AG08396 (cell line): ENCODE results near the gene ZNF555.
"Not testable (repeated sequence)": the region's sequence is repeated elsewhere in the genome, so short reads cannot be mapped to it uniquely, and the experiment has no call there.

Experiments used
- DNase-seq: peaks from one replicate; pipeline ENCODE4 v3.0.0; 2012; ENCODE audit warnings: low spot score, mixed read lengths

Gene ZNF555

DNA sequence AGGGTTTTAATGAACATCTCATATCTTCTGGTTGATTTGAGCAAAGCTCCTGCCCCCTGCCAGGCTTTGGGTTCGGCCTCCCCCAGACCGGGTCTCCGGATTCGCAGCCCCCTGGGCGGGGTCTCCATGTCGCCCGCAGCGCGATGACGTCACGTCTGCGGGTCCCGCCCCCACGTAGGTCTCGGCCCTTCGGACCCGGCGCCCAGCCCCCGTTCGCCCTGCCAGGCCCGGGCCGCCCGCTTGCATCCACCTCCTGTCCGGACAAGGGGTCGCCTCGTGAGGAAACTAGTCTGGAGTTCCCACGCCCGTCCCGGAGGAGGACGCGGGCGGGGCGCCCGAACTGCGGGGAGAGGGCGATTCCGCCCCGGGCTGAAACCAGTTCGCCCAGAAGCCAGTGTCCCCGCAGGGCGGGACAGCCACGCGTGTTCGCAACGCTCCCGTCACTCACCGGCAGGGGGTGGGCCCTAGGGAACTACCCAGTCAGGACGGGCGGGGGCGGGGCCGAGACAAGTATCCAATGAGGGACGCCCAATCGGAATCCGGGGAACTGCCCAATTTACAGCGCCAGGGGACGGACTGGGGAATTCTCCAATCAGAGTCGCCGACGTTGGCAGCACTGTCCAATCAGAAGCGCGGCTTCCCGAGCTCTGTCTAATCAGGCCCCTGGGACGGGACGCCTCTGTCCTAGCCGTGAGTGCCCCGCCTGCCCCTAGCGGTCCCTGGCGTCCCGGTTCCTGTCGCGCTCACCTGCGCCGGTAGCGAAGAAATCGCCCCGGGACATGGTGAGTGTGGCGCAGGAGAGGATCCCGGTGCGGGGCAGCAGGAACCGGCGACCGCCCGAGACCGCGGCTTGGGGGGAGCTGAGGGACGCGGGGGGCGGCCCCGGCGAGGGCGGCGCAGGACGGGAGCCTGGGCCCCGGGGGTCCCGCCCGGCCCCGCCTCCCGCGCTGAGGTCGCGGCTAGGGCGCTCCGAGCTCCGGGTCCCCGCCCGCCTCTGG, at the start of gene ZNF555:
Gene ZNF555 (plus strand): TSS at position 682 of the 998 bp plus-strand sequence. CDS start 98 bp downstream, at position 780.
- peak; percentile 100 for DNase-seq

DNA sequence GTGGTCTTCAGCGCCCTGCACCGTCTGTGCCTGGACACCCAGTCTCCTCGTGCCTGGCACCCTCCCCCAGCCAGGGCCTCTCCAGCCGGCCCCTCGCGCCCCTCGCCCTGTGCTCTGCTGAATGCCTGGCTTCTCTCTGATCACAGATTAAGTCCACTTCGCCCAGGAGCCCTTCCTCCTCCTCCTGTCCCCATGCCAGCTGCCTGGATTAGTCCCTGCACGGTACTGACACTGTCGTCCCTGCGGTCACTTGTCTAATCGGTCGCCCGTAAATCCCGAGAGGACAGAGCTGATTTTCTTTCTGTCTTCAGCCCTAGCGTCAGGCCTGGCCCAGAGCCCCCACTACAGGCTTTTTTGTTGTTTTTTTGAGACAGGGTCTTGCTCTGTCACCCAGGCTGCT, 49.4 kb upstream of the ZNF555 start:
- DNase-seq: no peak

DNA sequence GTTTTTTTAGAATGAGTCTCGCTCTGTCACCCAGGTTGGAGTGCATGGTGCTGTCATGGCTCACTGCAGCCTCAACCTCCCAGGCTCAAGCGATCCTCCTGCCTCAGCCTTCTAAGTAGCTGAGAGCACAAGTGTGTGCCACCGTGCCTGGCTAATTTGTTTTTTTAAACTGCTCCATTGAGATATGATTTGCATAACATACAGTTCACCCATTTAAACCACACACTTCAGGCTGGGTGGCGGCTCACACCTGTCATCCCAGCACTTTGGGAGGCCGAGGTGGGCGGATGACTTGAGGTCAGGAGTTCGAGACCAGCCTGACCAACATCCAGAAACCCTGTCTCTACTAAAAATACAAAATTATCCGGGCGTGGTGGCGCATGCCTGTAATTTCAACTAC, 48.6 kb upstream of the ZNF555 start:
- not testable (repeated sequence) for DNase-seq

DNA sequence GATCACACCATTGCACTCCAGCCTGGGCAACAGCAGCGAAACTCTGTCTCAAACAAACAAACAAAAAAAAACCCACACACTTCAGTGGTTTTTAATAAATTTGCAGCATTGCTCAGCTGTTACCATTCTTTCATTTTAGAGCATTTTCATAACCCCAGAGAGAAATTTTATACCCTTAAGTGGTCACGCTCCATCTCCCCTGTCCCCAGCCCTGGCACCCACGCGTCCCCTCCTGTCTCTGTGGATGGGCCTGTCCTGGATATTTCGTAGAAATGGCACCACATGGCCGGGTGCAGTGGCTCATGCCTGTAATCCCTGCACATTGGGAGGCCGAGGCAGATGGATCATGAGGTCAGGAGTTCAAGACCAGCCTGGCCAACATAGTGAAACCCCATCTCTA, 48.1 kb upstream of the ZNF555 start:
- DNase-seq: no peak

DNA sequence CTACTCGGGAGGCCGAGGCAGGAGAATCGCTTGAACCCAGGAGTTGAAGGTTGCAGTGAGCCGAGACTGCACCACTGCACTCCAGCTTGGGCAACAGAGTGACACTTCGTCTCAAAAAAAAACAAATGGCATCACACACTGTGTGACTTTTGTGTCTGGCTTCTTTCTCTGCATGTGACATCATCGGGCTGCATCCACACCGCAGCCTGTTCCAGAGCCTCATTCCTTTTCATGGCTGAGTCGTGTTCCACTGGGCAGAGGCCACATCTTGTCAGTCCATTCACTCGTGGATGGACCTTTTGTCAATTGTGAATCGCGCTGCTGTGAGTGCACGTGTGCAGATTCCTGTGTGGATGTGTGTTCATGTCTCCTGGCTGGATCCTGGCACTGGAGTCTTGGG, 47.7 kb upstream of the ZNF555 start:
- DNase-seq: no peak

DNA sequence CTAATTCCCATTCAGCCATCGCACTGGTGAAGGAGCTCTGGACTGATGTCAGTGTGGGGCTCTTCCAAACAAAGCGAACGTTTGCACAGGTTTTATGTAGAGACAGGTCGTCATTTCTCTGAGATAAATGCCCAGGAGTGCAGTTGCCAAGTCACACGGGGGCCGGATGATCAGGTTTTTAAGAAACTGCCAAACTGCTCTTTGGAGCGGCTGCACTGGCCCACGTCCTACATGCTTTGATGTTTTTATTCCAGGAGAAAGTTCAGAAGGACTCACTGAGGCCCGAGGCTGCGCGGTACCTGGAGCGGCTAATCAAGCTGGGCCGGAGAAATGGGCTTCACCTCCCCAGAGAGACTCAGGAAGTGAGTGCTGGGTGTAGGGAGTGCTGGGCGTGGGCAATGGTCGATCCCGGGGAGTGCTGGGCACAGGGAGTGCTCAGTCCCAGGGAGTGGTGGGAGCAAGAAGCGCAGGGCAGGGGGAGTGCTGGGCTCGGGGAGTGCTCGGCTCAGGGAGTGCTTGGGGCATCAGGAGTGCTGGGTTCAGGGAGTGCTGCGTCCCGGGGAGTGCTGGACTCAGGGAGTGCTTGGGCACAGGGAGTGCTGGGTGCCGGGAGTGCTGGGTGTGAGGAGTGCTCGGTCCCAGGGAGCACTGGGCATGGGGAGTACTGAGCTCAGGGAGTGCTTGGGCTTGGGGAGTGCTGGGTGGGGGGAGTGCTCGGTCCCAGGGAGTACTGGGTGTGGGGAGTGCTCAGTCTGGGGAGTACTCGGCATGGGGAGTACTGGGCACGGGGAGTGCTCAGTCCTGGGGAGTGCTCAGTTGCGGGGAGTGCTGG, 45.2 kb upstream of the ZNF555 start:
- no peak for DNase-seq

DNA sequence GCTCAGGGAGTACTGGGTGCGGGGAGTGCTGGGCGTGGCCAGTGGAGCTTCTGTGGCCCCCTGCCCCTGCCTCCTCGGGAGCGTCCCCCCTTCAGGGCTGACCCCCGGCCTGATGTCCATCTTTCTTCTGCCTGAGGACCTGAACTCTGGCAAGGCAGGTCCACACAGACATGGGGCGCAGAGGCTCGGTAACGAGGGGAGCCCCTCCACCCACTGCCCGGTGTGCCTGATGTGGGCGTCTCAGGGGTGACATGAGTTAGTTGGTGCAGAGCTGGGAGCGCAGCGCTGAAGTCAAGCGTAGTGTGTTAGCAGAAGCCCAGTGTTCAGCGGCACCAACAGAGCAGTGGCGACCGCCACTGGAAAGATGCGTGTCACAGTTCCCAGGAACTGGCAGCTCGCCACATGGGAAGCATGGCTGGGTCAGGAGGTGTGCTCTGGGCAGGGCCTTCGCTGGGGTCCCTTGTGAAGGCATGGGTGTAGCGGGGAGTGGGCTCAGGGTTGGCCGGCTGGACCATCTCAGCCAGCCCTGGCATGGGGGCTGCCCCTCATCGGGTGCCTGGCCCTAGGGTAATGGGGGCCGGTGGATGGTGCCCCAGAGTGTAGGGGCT, 44.5 kb upstream of the ZNF555 start:
- no peak for DNase-seq

DNA sequence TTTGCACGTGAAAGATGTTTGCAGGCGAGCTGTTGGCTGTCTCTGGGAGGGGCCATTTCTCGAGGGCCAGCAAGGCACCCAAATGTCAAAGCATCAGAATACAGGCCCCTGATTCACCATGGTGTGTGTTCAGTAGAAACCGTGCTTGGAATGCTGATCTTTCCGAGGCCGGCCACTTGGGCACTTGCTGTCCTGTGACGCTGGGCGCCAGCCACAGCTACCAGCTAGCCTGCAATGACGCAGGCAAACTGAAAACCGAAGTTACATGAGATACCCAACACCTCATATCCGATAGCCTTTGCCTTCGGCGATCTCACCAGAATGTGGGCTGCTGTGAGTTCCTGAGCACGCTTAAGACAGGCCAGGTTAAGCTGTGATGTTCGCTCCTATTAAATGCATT, 44.0 kb upstream of the ZNF555 start:
- no peak for DNase-seq

DNA sequence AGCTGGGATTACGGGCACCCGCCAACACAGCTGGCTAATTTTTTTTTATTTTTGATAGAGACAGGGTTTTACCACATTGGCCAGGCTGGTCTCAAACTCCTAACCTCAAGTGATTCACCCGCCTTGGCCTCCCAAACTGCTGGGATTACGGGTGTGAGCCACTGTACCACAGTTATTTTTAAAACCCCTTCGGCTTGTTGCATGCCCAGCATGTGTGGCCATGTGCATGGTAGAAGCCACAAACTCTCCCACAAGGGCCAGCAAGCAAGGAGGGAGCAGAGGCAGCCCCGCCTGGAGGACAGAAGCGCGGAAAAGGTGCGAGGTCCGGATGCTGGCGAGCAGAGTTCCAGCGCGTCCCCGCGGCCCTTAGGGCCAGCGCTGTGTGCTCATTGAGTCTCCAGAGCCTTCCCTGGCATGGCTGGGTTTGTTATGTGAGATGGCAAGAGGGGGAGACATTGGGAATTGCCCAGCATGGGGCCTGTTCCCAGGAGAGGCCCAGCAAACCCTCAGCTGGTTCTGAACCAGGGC, 43.1 kb upstream of the ZNF555 start:
- DNase-seq: no peak

DNA sequence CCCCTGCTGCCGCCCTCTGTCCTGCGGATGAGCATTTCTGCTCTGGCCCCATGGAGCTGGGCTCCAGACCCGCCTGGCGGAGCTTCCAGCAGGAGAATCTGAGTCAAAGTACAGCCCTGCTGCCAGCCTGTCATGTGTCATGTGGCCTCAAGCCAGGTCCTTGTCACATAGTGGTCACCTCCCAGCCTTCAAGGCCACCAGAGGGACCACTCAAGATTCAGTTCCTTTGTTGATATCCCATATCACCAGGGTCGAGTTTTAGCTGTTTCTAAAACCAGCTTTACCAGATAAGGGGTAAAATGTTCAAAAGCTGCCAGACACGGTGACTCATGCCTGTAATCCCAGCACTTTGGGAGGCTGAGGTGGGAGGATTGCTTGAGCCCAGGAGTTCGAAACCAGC, 42.5 kb upstream of the ZNF555 start:
- DNase-seq: peak; percentile 47

DNA sequence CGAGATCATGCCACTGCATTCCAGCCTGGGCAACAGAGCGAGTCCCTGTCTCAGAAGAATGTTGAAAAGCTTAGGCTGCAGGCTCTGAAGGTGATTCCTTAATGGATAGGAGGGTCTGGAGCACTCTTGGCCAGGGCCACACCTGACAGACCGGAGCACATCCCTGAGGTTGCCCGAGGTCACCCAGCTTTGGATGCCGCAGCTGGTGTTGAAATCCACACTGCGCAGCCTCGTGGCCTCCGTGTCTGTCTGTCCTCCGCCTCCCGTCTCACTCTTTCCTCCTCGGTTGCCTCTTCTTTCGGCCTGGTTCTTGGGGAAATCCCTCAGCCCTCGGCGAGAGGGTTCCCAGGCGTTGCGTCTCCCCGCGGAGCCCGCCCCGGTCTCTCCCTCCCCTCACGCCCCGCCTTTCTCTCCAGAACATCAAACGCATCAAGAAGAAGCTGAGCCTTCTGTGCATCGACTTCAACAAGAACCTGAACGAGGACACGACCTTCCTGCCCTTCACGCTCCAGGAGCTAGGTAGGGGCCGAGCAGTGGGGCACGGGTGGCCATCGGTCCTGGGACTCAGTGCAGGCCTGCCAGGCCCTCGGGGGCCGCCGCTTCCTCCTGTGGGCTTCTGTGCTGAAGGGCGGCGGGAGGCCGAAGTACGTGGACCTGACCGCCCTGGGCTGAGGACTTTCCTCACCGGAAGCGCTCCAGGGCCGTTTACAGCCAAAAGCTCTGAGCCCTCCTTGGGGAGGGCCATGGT, 41.8 kb upstream of the ZNF555 start:
- DNase-seq: no peak

DNA sequence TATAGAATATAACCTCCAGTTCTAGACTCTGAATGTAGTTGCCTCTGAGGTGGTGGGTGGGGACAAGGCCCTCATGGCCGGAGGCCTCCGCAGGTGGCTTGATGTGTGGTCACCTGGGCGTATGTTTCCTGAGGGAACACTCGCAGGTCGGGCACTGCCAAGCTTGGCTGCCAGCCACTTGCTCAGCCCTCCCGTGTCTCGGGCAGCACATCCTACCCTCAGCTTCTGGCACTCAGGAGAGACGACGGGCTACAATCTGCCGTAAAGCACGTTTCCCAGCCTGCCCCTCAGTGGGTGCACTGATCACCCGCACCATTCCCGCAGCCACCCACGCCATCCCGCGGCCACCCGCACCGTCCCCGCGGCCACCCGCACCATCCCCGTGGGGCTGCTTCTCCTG, 40.8 kb upstream of the ZNF555 start:
- no peak for DNase-seq

DNA sequence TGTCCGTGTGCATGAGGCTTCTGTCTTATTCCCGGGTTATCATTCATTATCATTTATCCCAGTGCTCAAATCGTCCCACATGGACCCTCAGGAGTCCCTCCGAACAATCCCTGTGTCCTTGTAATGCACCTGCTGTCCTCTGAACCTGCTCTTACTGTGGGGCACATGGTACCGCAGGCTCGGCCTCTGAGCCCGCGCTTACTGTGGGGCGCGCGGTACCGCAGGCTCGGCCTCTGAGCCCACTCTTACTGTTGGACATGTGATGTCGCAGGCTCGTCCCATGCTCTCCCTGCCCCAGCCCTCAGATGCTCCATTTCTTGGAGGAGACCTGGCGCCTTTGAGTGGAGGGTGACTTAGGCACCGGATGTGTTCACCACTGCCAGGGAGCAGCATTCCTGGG, 38.4 kb upstream of the ZNF555 start:
- DNase-seq: no peak

DNA sequence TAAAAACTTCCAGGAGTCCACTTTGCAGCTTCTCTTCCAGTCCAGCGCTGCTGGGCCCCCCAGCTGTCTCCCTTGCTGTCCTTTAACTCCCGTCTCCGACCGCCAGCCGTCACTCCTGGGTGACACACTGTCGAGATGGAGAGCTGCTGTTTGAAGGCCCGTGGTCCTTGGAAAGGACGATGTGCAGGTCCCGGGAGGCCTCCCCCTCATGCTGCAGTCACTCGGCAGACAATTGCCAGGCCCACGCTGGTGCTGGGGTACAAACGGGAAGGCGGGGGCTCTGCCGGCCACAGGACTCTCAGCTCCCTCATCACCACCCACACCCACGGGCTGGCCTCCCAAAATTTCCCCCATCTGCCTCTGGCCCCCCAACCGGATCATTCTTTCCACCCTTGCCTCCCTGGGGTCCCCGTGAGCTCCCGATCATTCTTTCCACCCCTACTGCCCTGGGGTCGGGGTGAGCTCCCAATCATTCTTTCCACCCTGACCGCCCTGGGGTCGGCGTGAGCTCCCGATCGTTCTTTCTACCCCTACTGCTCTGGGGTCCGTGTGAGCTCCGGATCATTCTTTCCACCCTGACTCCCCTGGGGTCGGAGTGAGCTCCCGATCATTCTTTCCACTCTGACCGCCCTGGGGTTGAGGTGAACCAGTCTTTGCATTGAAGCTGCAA, 37.7 kb upstream of the ZNF555 start:
- DNase-seq: no peak

DNA sequence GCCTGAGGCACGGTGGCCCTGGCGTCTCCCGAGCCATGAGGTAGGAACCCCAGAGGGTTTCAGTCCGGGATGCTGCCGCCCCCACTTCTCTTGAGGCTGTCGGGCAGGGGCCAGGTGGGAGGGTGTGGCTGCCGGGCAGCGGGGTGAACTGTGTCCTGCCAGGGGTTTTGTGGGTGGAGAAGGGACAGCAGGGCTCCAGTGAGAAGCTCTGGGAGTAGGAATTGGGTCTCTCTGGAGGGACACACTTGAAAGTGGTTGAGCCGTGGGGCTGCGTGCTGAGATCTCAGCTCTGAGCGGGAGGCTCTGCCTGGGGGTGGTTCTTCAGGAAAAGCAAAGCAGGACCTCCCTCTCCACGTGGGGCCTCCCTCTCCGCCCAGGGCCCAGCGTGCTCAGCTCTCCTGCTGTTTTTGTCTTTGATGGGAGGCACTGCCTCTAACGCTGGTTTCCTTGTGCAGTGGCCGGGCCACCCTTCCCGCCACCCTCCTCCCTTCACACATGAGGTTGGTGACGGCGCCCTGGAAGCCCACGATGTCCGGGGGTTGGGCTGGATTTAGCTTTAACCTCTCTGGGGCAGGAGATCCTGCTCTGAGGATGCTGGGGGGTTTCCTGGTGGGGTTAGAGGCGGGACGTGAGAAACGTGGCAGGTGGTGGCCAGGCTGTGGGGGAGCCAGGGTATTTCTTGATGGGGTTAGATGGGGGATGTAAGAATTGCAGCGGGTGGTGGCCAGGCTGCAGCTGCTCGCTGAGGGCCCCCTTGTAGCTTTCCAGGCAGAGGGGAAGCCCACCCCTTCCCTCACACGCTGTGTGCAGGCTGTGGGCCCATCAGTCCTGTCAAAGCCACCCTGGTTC, 36.9 kb upstream of the ZNF555 start:
- DNase-seq: no peak

DNA sequence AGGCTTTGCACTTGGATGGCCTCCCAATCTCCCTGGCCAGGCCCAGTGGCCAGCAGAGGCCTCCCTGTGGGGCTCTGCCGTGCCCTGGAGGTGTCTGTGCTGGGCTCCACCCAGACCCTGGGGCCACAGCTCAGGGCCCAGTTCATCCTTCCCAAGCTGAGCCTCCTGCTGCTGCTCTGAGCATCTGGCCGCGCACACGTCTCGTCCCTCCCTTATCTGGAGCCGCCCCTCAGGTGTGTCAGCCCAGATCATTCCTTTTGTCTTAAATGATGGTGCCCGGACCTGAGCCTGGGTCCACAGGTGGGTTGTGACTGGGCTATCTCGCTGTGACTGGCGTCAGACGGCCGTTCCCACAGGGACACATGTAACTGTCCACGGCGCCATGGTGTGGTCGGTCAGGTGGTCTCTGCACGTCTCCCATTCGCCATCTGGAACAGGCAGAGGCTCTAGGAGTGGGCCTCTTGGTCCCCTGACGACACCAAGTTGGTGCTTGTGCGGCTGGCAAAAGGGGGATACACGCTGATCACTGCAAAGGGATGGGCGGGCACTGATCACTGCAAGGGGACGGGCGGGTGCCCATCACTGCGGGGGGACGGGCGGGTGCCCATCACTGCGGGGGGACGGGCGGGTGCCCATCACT, 35.9 kb upstream of the ZNF555 start:
- no peak for DNase-seq

DNA sequence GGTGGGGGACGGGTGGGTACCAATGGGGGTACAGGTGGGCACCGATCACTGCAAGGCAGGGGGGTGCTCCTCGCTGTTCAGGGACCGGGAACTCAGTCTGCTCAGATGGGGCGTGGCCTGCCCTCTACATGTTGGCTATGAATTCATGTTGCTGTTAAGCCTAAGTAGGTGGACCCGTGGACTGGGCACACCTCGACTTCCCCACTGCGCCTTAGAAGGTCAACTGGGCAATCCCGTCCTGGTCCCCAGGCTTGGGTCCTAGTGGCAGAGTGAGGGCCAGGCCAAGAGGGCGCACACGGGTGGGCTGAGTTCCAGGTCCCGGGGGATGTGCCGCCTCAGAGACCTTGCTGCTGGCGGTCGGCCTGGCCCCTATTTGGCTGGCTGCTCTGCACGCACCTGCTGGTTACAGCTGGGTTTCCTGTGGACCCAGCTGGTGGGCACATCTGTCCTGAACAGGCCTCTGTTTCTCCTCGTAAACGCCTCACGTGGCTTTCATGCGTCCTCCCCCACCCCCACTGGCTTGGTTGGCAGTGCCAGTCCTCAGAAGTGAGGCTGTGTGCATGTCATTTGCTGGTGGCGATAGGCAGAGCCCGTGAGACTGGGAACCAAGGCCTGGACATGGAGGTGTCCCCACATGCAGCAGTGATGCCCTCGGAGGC, 35.2 kb upstream of the ZNF555 start:
- no peak for DNase-seq

DNA sequence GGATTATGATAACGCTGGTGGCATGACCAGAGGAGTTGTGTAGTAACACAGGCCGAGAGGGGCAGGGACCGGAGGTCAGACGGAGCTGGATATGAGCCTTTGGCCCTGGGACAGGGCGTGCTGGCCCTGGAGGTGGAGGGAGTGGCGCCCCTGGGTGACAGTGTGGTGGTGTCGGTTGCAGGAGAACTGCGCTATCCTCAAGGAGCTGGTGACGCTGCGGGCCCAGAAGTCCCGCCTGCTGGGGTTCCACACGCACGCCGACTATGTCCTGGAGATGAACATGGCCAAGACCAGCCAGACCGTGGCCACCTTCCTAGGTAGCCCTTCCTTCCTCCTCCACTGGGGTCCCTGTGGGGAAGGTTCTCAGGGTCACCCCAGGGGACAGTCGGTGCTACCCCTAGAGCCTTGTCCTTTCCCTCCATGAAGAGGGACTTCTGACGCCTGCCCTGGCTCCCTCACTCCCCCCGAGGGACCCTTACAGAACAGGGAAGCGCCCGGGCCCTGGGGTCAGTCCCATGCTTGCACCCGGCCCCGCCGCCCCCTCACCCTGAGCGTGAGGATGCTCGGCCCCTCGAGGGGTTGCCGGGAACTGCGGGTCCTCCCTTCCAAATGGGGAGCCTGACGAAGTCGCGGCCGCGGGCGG, 34.4 kb upstream of the ZNF555 start:
- no peak for DNase-seq
